Astrocyte (in vitro differentiated cells and primary cell): Measurements from ENCODE around the gene DUSP15.

Experiments used
- EZH2 ChIP-seq: IDR thresholded peaks from 2 replicates; pipeline ENCODE4 v1.6.1; 2012; ENCODE audit warnings: mild to moderate bottlenecking, low read length, inconsistent platforms; ENCODE audit not compliant: insufficient read depth
- TF ChIP-seq, protein P1 (sequence below): IDR thresholded peaks from 2 replicates; pipeline ENCODE4 v1.5.1; 2011; ENCODE audit warnings: low read depth, mild to moderate bottlenecking, inconsistent platforms, low read length, moderate library complexity; ENCODE audit not compliant: insufficient read depth

DNA sequence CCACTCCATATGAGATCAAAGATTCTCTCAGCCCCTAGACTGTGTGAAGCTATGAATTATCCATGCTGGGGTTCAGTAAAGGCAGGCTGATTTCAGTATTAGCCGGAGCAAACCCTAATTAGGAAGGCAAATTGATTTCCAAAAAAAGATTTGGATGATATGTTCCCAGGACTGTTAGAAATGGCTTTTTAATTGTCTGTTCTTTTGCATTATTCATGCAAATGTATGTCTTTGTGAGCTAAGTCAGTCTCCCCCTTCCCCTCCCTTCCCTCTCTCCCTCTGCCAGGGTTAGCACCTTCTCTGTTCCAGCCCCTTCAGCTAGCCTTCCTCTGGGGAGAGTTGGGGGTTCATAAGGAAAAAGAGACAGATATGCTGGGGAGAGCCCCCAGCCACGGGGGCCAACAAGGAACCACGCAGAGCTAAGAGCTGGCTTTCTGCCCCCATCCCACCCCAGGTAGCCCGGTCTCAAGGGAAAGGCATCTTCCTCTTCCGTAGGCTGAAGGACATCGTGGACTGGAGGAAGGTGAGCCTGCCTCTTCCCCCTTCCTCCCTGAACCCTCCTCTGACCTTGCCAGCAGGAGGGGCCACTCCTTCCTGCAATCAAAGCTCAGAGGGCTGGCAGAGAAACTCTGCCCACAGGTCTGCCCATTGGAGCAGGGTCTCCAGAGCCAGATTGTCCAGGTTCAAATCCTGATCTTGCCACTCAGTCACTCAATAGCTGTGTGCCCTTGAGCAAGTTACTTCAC is 49.3 kb upstream of the DUSP15 start:
- no peak for TF ChIP-seq EZH2
- TF ChIP-seq, protein P1, sequence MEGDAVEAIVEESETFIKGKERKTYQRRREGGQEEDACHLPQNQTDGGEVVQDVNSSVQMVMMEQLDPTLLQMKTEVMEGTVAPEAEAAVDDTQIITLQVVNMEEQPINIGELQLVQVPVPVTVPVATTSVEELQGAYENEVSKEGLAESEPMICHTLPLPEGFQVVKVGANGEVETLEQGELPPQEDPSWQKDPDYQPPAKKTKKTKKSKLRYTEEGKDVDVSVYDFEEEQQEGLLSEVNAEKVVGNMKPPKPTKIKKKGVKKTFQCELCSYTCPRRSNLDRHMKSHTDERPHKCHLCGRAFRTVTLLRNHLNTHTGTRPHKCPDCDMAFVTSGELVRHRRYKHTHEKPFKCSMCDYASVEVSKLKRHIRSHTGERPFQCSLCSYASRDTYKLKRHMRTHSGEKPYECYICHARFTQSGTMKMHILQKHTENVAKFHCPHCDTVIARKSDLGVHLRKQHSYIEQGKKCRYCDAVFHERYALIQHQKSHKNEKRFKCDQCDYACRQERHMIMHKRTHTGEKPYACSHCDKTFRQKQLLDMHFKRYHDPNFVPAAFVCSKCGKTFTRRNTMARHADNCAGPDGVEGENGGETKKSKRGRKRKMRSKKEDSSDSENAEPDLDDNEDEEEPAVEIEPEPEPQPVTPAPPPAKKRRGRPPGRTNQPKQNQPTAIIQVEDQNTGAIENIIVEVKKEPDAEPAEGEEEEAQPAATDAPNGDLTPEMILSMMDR = no peak
